ENCODE results near the gene SLCO4A1.

- TF ChIP-seq CTCF (IDR thresholded peaks at IDR 0.05 in 2 of 3, conservative IDR thresholded peaks at IDR 0.05 in 1 of 3; ENCODE audit: insufficient read depth in 2 of 3, low read depth in 1 of 3, low read length in 3 of 3) (no peak), ZBTB8A (IDR thresholded peaks at IDR 0.05; ENCODE audit: partially characterized antibody) (no peak), SP1 (CRISPR knock-in tag; IDR thresholded peaks at IDR 0.05) (no peak), EP300 (IDR thresholded peaks at IDR 0.05; ENCODE audit: low read length) (no peak), ZFP91 (CRISPR knock-in tag; IDR thresholded peaks at IDR 0.05) (no peak), SREBF1 (IDR thresholded peaks at IDR 0.05; ENCODE audit: borderline replicate concordance, low read depth, low read length) (no peak)
Measured at GRCh38 chr20:62677678-62678077, 35.4 kb downstream of the SLCO4A1 start.

Measured in K562 (cell line).